ENCODE measurements around the gene ZNF45. TPM values are rescaled to one million over a fixed set of nuclear protein-coding genes. Genes with fewer than 3 reads are reported as not detected.
"Not testable (repeated sequence)": the region's sequence is repeated elsewhere in the genome, so short reads cannot be mapped to it uniquely, and the experiment has no call there.

Gene ZNF45
- total RNA-seq, 1 experiment from 2014 or later = 15.2 TPM

GRCh38 chr19:43950834-43951645 lies 16.0 kb upstream of the ZNF45 start, which contains the start of gene ZNF221 (continued):
- peak; percentile 49 for TF ChIP-seq ZBTB33 (IDR thresholded peaks at IDR 0.05; ENCODE audit: extremely low read depth, insufficient replicate concordance, low read length)
- TF ChIP-seq SRF (IDR thresholded peaks at IDR 0.05; ENCODE audit: low read depth) = peak; percentile 50; the same call in 1 of the 2 replicates
- peak; percentile 94 for TF ChIP-seq CEBPB (IDR thresholded peaks at IDR 0.05; ENCODE audit: low read depth)

- H2AFZ ChIP-seq (ENCODE audit: low read depth, low read length, poor library complexity, severe bottlenecking); H3K4me3 ChIP-seq (replicated peaks in 1 of 2; ENCODE audit: low read depth in 1 of 2, low read length in 2 of 2); H4K20me1 ChIP-seq (ENCODE audit: insufficient read depth); H3K9me2 ChIP-seq (ENCODE audit: insufficient read depth); ATAC-seq; H3K27ac ChIP-seq (ENCODE audit: low read depth, low read length); DNase-seq (ENCODE audit: low read depth, low spot score); H3K4me2 ChIP-seq (ENCODE audit: low read length); H3K36me3 ChIP-seq (ENCODE audit: control insufficient read depth in 1 of 2, insufficient read depth in 2 of 2, low read length in 2 of 2); BruUV-seq (replicated peaks); H3K4me1 ChIP-seq (ENCODE audit: control insufficient read depth in 1 of 2, insufficient read depth in 2 of 2, low read length in 2 of 2); H3K9ac ChIP-seq (ENCODE audit: low read length); H3K27me3 ChIP-seq (ENCODE audit: insufficient read depth, low read length); POLR2A ChIA-PET; RAD21 ChIA-PET (ENCODE audit: low non-redundant PET in 1 of 2, low total read pairs in 2 of 2, uncharacterized antibody in 2 of 2, unreplicated experiment in 2 of 2); H3K79me2 ChIP-seq (ENCODE audit: insufficient read depth, low read length); CTCF ChIA-PET: not testable (repeated sequence)
- H3K9me3 ChIP-seq (ENCODE audit: control insufficient read depth in 1 of 2, insufficient read depth in 1 of 2, low read depth in 1 of 2, low read length in 2 of 2) = peaks cover 5 to 24% of the 10 kb centered on the region in 2 experiments; a peak in 3 of 4 replicates
- intact Hi-C loops (cut with micrococcal nuclease) = loop anchor here (5.0 to 10.0 kb wide), 3 partner anchors 142 to 515 kb away; partner anchors contain the start of gene ZNF224
These were observed 14.7 kb upstream of the ZNF45 start for GRCh38 chr19:43949803-43950202.

GRCh38 chr19:43947412-43947811 lies 12.3 kb upstream of the ZNF45 start:
- BruUV-seq (replicated peaks); H3K27ac ChIP-seq (ENCODE audit: low read depth, low read length); H4K20me1 ChIP-seq (ENCODE audit: insufficient read depth); H3K36me3 ChIP-seq (ENCODE audit: control insufficient read depth in 1 of 2, insufficient read depth in 2 of 2, low read length in 2 of 2); H3K9me2 ChIP-seq (ENCODE audit: insufficient read depth); H3K4me2 ChIP-seq (ENCODE audit: low read length); H3K9ac ChIP-seq (ENCODE audit: low read length); RAD21 ChIA-PET (ENCODE audit: low non-redundant PET in 1 of 2, low total read pairs in 2 of 2, uncharacterized antibody in 2 of 2, unreplicated experiment in 2 of 2); POLR2A ChIA-PET; H3K4me3 ChIP-seq (replicated peaks in 1 of 2; ENCODE audit: low read depth in 1 of 2, low read length in 2 of 2); H2AFZ ChIP-seq (ENCODE audit: low read depth, low read length, poor library complexity, severe bottlenecking); ATAC-seq; CTCF ChIA-PET; H3K79me2 ChIP-seq (ENCODE audit: insufficient read depth, low read length); H3K27me3 ChIP-seq (ENCODE audit: insufficient read depth, low read length); H3K4me1 ChIP-seq (ENCODE audit: control insufficient read depth in 1 of 2, insufficient read depth in 2 of 2, low read length in 2 of 2); DNase-seq (ENCODE audit: low read depth, low spot score): not testable (repeated sequence)
- H3K9me3 ChIP-seq (ENCODE audit: control insufficient read depth in 1 of 2, insufficient read depth in 1 of 2, low read depth in 1 of 2, low read length in 2 of 2) = peaks cover 5 to 20% of the 10 kb centered on the region in 2 experiments; a peak in 3 of 4 replicates
- intact Hi-C loops (cut with micrococcal nuclease) = loop anchor here (10.0 kb wide), 1 partner anchor 513 kb away; no protein-coding TSS in a partner anchor

Data from HCT116 (cell line).